ENCODE data around the gene CELF2.

CELF2 gene

GRCh38 chr10:11138314-11139033 lies 120.8 kb downstream of the CELF2 start:
- no peak for DNase-seq

- no peak for DNase-seq
These were observed 123.3 kb downstream of the CELF2 start for GRCh38 chr10:11140963-11141362.

- DNase-seq = no peak
These were observed 124.0 kb downstream of the CELF2 start for GRCh38 chr10:11141571-11142091.

GRCh38 chr10:11142777-11143176 lies 125.1 kb downstream of the CELF2 start:
- peak; percentile 55 for DNase-seq

GRCh38 chr10:11143242-11143641 lies 125.6 kb downstream of the CELF2 start:
- DNase-seq = no peak

- no peak for DNase-seq
These were observed 127.2 kb downstream of the CELF2 start for GRCh38 chr10:11144626-11145494.

GRCh38 chr10:11145495-11145855 lies 127.8 kb downstream of the CELF2 start:
- DNase-seq = peak; percentile 81

GRCh38 chr10:11146402-11147171 lies 128.9 kb downstream of the CELF2 start:
- DNase-seq = no peak

- peak; percentile 59 for DNase-seq
These were observed 130.1 kb downstream of the CELF2 start for GRCh38 chr10:11147722-11148121.

GRCh38 chr10:11148142-11149028 lies 130.7 kb downstream of the CELF2 start:
- DNase-seq = no peak

- DNase-seq = no peak
These were observed 132.1 kb downstream of the CELF2 start for GRCh38 chr10:11149807-11150141.

- peak; percentile 83 for DNase-seq
These were observed 132.6 kb downstream of the CELF2 start for GRCh38 chr10:11150231-11150731.

GRCh38 chr10:11150879-11151415 lies 133.3 kb downstream of the CELF2 start:
- DNase-seq = peak; percentile 77

- DNase-seq = no peak
These were observed 135.1 kb downstream of the CELF2 start for GRCh38 chr10:11152801-11153200.

- DNase-seq = peak; percentile 24
These were observed 135.6 kb downstream of the CELF2 start for GRCh38 chr10:11153245-11153644.

- no peak for DNase-seq
These were observed 136.1 kb downstream of the CELF2 start for GRCh38 chr10:11153766-11154165.

GRCh38 chr10:11154333-11154732 lies 136.7 kb downstream of the CELF2 start:
- no peak for DNase-seq

GRCh38 chr10:11154849-11155498 lies 137.3 kb downstream of the CELF2 start:
- DNase-seq = no peak

GRCh38 chr10:11156480-11156879 lies 138.8 kb downstream of the CELF2 start:
- peak; percentile 58 for DNase-seq

GRCh38 chr10:11157292-11158076 lies 139.8 kb downstream of the CELF2 start:
- DNase-seq = no peak
